Measurements from ENCODE around the gene ACP1.

ACP1 gene

GRCh38 chr2:264493-265468, at the start of gene ACP1:
TSS of gene ACP1 (plus strand) at chr2:264947. CDS start at chr2:264965, 18 bp downstream.
- peak; percentile 69 for DNase-seq (ENCODE audit: low read depth)

DNA sequence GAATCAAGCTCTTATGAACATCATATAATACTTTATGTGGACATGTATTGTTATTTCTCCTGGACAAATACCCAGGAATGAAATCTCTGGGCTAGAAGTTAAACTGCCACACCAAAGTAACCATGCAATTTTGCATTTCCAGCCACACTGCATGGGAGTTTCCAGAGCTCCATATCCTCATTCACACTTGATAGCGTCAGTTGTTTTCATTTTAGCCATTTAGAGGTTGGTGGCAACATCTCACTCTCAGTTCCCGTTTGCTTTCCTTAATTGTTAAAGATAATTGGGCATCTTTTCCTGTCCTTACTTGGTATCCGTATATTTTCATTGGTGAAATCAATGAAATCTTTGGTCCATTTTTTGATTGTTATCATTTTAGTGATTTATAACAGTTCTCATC, 48.7 kb upstream of the ACP1 start:
- DNase-seq (ENCODE audit: low read depth) = no peak

DNA sequence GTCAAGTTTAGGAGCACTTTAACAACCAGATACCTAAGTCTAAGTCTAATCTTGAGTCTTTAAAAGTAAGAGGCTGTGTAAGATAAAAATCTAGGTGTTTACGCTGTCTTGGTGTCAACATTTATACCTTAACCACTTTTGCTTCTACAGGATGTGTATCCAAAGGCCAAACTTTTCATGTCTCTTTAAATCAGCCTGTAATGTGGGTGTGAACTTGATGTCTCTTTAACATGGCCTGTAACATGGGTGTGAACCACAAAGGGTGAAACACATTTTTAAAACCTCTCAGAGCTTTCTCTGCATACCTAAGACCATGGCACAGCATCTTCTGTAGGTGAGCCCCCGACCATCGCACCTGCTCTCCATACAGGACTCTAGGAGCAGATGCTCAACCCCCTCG, 41.3 kb upstream of the ACP1 start:
- DNase-seq (ENCODE audit: low read depth) = no peak

GRCh38 chr2:223971-224760, 40.6 kb upstream of the ACP1 start:
- DNase-seq (ENCODE audit: low read depth) = no peak

- no peak for DNase-seq (ENCODE audit: low read depth)
Measured at GRCh38 chr2:228115-228514, 36.6 kb upstream of the ACP1 start.

GRCh38 chr2:228518-229278, 36.0 kb upstream of the ACP1 start:
- DNase-seq (ENCODE audit: low read depth) = no peak

- DNase-seq (ENCODE audit: low read depth) = no peak
Measured at GRCh38 chr2:231521-232185, 33.1 kb upstream of the ACP1 start.

GRCh38 chr2:233030-233429, 31.7 kb upstream of the ACP1 start:
- DNase-seq (ENCODE audit: low read depth) = no peak

- no peak for DNase-seq (ENCODE audit: low read depth)
Measured at GRCh38 chr2:234421-234820, 30.3 kb upstream of the ACP1 start.

DNA sequence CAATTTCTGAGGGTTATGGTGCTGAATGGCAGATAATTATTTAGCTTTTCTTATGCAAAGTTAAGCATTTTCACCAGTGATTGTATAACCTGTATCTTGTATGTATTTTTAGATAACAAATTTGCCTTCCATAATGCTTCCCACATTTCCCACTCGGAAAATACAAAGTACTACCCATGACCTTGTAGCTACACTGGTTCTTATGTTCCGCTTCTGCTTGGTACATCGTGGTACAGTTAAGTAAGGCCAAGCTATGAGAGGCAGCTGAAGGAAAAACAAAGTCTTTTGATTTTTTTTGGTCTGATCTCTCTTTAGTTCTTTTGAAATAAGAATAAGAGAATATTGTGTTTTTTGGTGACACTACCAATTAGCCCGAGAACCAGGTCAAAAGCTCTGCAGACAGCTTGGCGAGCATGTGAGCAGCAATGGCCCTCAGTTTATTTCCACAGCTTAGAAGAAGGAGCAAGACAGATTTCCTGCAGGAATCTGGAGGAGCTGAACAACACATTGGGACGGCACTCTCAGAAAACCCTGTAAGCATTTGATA, 27.7 kb upstream of the ACP1 start:
- DNase-seq (ENCODE audit: low read depth) = no peak

- no peak for DNase-seq (ENCODE audit: low read depth)
Measured at GRCh38 chr2:237878-238277, 26.9 kb upstream of the ACP1 start.

- DNase-seq (ENCODE audit: low read depth) = no peak
Measured at GRCh38 chr2:238431-238830, 26.3 kb upstream of the ACP1 start.

- no peak for DNase-seq (ENCODE audit: low read depth)
Measured at GRCh38 chr2:238869-239268, 25.9 kb upstream of the ACP1 start.

GRCh38 chr2:244547-244946, 20.2 kb upstream of the ACP1 start:
- no peak for DNase-seq (ENCODE audit: low read depth)

DNA sequence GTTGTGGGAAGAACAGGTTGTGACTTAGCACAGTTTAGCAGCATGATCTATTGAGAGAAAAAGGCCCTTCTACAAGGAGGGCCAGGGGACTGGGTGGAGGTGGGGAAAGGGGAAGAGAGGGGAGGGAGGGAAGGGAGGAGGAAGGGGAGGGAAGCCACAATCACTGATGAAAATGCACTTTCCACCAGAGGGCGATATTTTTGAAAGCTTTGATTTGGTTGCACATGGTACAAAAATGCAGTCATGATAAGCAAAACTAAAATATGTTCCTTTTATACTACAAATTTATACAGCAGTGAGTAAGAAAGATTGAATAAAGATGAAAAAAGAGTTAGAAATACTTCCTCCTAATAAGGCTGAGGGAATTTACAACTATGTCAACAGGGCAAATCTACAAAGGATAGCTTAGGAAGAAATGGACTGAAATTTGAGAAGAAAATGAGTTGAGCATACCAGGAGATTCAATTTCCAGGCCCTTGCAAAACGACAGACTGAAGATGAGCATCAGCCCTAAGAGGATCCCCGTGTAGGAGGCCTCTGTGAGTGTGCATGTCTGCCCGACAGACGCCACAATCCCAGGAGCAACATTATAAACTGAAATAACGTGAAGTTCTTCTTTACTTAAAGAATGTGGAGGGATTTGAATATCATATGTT, 18.1 kb upstream of the ACP1 start:
- peak; percentile 26 for DNase-seq (ENCODE audit: low read depth)

DNA sequence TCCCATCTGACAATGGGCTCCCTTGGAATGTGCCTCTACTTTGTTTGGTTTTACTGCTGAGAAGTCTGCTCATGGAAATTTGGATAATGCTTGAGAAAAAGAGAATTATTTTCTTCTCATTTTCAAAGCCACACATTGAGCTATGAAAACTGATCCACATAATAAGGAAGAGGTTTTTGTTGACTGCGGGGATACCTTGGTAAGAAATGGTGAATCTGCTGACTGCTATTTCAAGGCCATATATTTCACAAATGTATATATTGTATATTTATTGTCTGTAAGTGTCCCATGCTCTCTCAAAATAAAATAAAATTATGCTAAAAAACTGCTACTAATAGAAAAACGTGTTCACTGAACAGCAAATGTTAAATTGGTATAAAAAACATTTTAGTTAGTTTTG, 16.0 kb upstream of the ACP1 start:
- DNase-seq (ENCODE audit: low read depth) = no peak

DNA sequence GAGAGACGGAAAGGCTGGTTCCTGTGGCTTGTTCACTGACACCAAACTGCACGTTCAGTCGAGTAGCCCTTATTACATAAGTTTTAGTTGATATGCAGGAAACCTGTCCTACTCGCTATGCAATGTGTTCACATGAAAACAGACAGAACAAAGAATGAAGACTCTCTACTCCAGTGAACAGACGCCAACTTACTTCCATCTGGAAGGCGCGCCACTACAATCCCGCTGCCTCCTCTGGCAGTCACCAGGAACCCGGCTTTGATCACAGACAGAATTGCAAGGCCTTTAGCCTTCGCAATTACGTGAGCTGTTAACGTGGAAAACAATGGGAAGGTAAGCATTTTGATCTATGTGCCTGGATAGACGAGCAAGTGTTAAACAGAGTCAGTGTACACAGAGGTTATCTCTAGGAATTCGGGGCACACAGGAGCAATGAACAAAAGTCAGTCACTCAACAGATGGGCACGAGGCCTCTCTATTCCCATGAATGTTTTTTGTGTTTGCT, 15.2 kb upstream of the ACP1 start:
- DNase-seq (ENCODE audit: low read depth) = no peak

DNA sequence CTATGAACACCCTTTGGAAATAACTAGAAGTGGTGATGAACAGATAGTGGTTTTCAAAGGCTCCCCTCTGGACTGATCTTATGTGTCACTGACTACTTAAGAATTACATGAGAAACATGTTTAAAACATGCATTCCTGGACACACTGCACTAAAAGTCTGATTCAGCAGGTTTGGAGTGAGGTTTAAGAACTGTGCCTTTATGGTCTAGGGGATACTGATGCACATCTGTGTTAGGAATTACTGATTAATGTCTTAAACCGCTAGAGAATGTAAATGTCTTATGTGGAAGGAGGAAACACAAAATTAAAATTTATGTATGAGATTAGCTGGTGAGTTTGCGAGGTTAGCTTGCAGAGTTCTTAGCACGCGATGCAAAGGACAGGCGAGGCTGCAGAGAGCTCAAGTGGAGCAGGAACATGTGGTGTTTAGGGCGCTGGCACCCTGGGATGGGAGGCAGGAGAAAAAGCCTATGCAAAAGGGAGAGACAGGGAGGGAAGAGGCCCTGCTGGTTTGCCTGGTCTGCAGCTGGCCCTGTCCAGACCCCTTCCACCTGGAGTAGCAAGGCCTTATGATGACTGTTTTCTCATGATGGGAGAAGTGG, 12.6 kb upstream of the ACP1 start:
- no peak for DNase-seq (ENCODE audit: low read depth)

DNA sequence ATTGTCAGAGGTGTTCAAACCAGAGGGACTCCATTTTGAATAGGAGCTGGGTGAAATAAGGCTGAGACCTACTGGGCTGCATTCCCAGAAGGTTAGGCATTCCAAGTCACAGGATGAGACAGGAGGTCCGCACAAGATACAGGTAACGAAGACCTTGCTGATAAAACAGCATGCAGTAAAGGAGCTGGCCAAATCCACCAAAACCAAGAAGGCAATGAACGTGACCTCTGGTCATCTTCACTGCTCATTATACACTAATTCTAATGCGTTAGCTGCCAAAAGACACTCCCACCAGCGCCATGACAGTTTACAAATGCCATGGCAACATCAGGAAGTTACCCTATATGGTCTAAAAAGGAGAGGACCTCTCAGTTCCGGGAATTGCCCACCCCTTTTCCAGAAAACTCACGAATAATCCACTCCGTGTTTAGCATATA, 11.5 kb upstream of the ACP1 start:
- DNase-seq (ENCODE audit: low read depth) = no peak

DNA sequence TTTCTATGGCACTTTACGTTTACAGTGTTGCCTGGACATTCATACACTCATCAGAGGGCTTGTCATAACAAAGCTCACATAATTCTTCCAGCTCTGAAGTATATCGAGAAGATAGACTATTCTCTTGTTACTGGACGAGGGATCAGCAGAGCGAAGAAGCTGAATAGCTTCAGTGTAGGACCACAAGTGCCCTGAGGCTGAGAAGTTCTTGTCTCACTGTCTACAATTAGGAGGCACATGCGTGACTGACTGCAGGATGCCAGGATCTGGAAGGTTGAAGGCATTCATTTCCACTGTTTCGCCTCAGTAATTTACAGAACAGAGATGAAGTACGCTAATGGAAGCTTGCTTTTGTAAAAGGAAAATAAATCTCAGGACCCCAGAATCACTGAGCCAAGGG, 10.5 kb upstream of the ACP1 start:
- DNase-seq (ENCODE audit: low read depth) = no peak

All from HS-5 (cell line).